Right lung (tissue), 5 donors: Measurements from ENCODE around the gene CENPP. TPM values are rescaled to one million over a fixed set of nuclear protein-coding genes. Genes with fewer than 3 reads are reported as not detected.

Experiments used
- DNase-seq, 2 donors: peaks; one replicate each; pipeline ENCODE4 v3.0.0-alpha.2; 2013
- polyA plus RNA-seq, 5 donors: library from polyadenylated mRNA; unstranded; fragments of 120-200 nt; gene quantifications; one replicate each; pipeline versions ENCODE4 v1.2.1 to v1.2.3, GENCODE V29; 2013; ENCODE audit warnings: inconsistent platforms in 1 of 5, low replicate concordance in 1 of 5; ENCODE audit not compliant: insufficient read length in 5 of 5, insufficient read depth in 1 of 5

CENPP gene
- polyA plus RNA-seq, 5 donors, result 3.5 to 7.0 (median 5.9) TPM

GRCh38 chr9:92479346-92479745, 153.6 kb downstream of the CENPP start:
- no peak for DNase-seq

GRCh38 chr9:92480291-92480771, 154.6 kb downstream of the CENPP start:
- DNase-seq, result no peak

- no peak for DNase-seq
These were observed 155.4 kb downstream of the CENPP start for GRCh38 chr9:92480986-92481633.

- peak; percentile 70 to 72 for DNase-seq
These were observed 156.6 kb downstream of the CENPP start, which contains the start of gene ASPN for GRCh38 chr9:92482329-92482728. TSS of gene ASPN (minus strand) at chr9:92482506.

GRCh38 chr9:92482805-92483204, 157.1 kb downstream of the CENPP start:
- DNase-seq, result no peak

- no peak for DNase-seq
These were observed 158.1 kb downstream of the CENPP start for GRCh38 chr9:92483627-92484545.

GRCh38 chr9:92484563-92484962, 158.8 kb downstream of the CENPP start:
- DNase-seq, result no peak

- no peak for DNase-seq
These were observed 160.6 kb downstream of the CENPP start for GRCh38 chr9:92486371-92486770.

- no peak for DNase-seq
These were observed 163.2 kb downstream of the CENPP start for GRCh38 chr9:92488681-92489550.

- no peak for DNase-seq
These were observed 167.1 kb downstream of the CENPP start for GRCh38 chr9:92492781-92493401.

GRCh38 chr9:92493749-92494387, 168.1 kb downstream of the CENPP start:
- DNase-seq, result no peak

- DNase-seq, result no peak
These were observed 169.1 kb downstream of the CENPP start for GRCh38 chr9:92494856-92495255.

- no peak for DNase-seq
These were observed 170.8 kb downstream of the CENPP start for GRCh38 chr9:92496396-92497176.

- DNase-seq, result no peak
These were observed 173.9 kb downstream of the CENPP start for GRCh38 chr9:92499701-92500100.

GRCh38 chr9:92500725-92501124, 175.0 kb downstream of the CENPP start:
- no peak for DNase-seq

GRCh38 chr9:92501671-92502393, 176.1 kb downstream of the CENPP start:
- DNase-seq, result no peak

GRCh38 chr9:92503156-92503555, 177.4 kb downstream of the CENPP start:
- no peak for DNase-seq

- no peak for DNase-seq
These were observed 179.1 kb downstream of the CENPP start for GRCh38 chr9:92504881-92505280.

GRCh38 chr9:92506184-92506857, 180.6 kb downstream of the CENPP start:
- no peak for DNase-seq
